K562 (cell line): ENCODE results near the gene GNAL. TPM values are rescaled to one million over a fixed set of nuclear protein-coding genes. Genes with fewer than 3 reads are reported as not detected.

ENCODE experiments used
- ATAC-seq: fragments of 200-7000 bp; cut with Tn5 transposase; 3 replicates; pipeline ENCODE4 v1.9.1; 2020; ENCODE audit warnings: moderate library complexity
- BruUV-seq: library from RNA; stranded (reverse); fragments of 400-500 nt; replicated peaks from 2 replicates; lab custom pipeline; 2021; lab: Mats Ljungman, UMichigan
- CTCF ChIA-PET: fragments of 300-600 bp; formaldehyde crosslinking; extraction: SDS; loops from one replicate; lab custom pipeline; 2021; ENCODE audit warnings: low intra/inter-chr PET ratio; lab: Yijun Ruan, JAX
- POLR2A ChIA-PET: fragments of 300-600, 350-650 bp; sonication (Branson Sonifier 250); formaldehyde crosslinking; extraction: SDS; loops from one replicate; lab custom pipeline; 2021; ENCODE audit warnings: antibody characterized with exemption, inconsistent platforms; lab: Yijun Ruan, JAX
- DNase-seq, 4 experiments: peaks; one replicate each; pipeline versions ENCODE4 v3.0.0 to v3.0.0-alpha.2; 2011 to 2018; ENCODE audit warnings: low spot score in 3 of 4, mixed read lengths in 3 of 4; ENCODE audit errors: extremely low read depth in 1 of 4
- FAIRE-seq: peaks from 2 replicates; lab custom pipeline; 2011; peaks lifted over from hg19 to GRCh38; lab: Jason Lieb, UNC
- H2AFZ ChIP-seq: 2 replicates; pipeline ENCODE4 v1.6.0; 2011; ENCODE audit warnings: low read depth, low read length, control low read depth, inconsistent platforms
- H3K27ac ChIP-seq: fragments of 200-600 bp; 3 replicates; pipeline ENCODE4 v1.8.0; 2011; ENCODE audit warnings: low read depth, mild to moderate bottlenecking, control low read depth, inconsistent platforms, low read length, moderate library complexity, mixed read lengths; ENCODE audit errors: extremely low read depth
- H3K27me3 ChIP-seq, 2 experiments: fragments of 300-600 bp in 1 of 2; 2 replicates in 1 of 2; 3 replicates in 1 of 2; pipeline versions ENCODE4 v1.6.0 to v1.8.0; 2011; ENCODE audit warnings: inconsistent platforms in 2 of 2, low read length in 2 of 2, mild to moderate bottlenecking in 1 of 2, mixed read lengths in 1 of 2, moderate library complexity in 1 of 2; ENCODE audit not compliant: control insufficient read depth in 2 of 2, insufficient read depth in 2 of 2
- H3K36me3 ChIP-seq: fragments of 300-600 bp; 3 replicates; pipeline ENCODE4 v1.8.0; 2011; ENCODE audit warnings: mild to moderate bottlenecking, low read length, inconsistent platforms; ENCODE audit not compliant: control insufficient read depth, insufficient read depth
- H3K4me1 ChIP-seq, 2 experiments: fragments of 200-600 bp in 1 of 2; replicated peaks in 1 of 2; 2 replicates in 1 of 2; 3 replicates in 1 of 2; pipeline versions ENCODE4 v1.5.1 to v1.8.0; 2011; ENCODE audit warnings: inconsistent platforms in 2 of 2, low read length in 2 of 2, mild to moderate bottlenecking in 1 of 2, mixed read lengths in 1 of 2, moderate library complexity in 1 of 2; ENCODE audit not compliant: control insufficient read depth in 2 of 2, insufficient read depth in 2 of 2
- H3K4me2 ChIP-seq: 2 replicates; pipeline ENCODE4 v1.6.1; 2011; ENCODE audit warnings: low read length, control low read depth, inconsistent platforms, mixed read lengths; ENCODE audit not compliant: insufficient read depth
- H3K4me3 ChIP-seq: fragments of 200-600 bp; sonication (generic), shearing (Covaris generic); 2 replicates; pipeline ENCODE4 v1.5.1; 2016; ENCODE audit warnings: control low read depth, inconsistent platforms
- H3K79me2 ChIP-seq: fragments of 200-600 bp; 3 replicates; pipeline ENCODE4 v1.8.0; 2011; ENCODE audit warnings: low read length, inconsistent platforms; ENCODE audit not compliant: control insufficient read depth, insufficient read depth
- H3K9ac ChIP-seq, 2 experiments: 2 replicates each; pipeline versions ENCODE4 v1.6.0 to v1.6.1; 2011; ENCODE audit warnings: low read depth in 2 of 2, low read length in 2 of 2, control low read depth in 1 of 2, inconsistent platforms in 1 of 2, mild to moderate bottlenecking in 1 of 2, mixed read lengths in 1 of 2; ENCODE audit not compliant: insufficient read depth in 1 of 2
- H3K9me1 ChIP-seq: one replicate; pipeline ENCODE4 v1.6.0; 2011; ENCODE audit warnings: inconsistent platforms, mild to moderate bottlenecking, low read length, moderate library complexity; ENCODE audit not compliant: control insufficient read depth, insufficient read depth
- H3K9me3 ChIP-seq: replicated peaks from 2 replicates; pipeline ENCODE4 v1.5.1; 2011; ENCODE audit warnings: low read depth, low read length, inconsistent platforms; ENCODE audit not compliant: control insufficient read depth, insufficient read depth
- H4K20me1 ChIP-seq: replicated peaks from 2 replicates; pipeline ENCODE4 v1.6.1; 2011; ENCODE audit warnings: low read length, inconsistent platforms, mixed read lengths; ENCODE audit not compliant: control insufficient read depth, insufficient read depth
- BACH1 ChIP-seq: fragments of 200-800 bp; sonication (Bioruptor generic); IDR thresholded peaks from 2 replicates; pipeline ENCODE4 v1.6.1; 2016; ENCODE audit warnings: missing genetic modification characterization, missing compliant biosample characterization
- MTA2 ChIP-seq: fragments of 450-650 bp; IDR thresholded peaks from 2 replicates; pipeline ENCODE4 v1.6.1; 2016; ENCODE audit warnings: low read depth
- TCF3 ChIP-seq: sonication (generic); formaldehyde crosslinking; IDR thresholded peaks from 2 replicates; pipeline ENCODE4 v1.4.0; 2020; ENCODE audit warnings: mild to moderate bottlenecking, missing genetic modification reagents
- ZBED1 ChIP-seq: IDR thresholded peaks from 2 replicates; pipeline ENCODE4 v1.6.1; 2014
- ZNF717 ChIP-seq: fragments of 250-450 bp; sonication (Bioruptor Pico); IDR thresholded peaks from 2 replicates; pipeline ENCODE4 v1.5.0; 2021
- WGBS: fragments of 100-300 bp; shearing (Covaris generic); methylation state at CpG from one replicate; pipeline ENCODE4 v1.1.6; 2016; ENCODE audit warnings: low coverage, mixed read lengths; ENCODE audit not compliant: insufficient coverage; ENCODE audit errors: missing lambda C conversion rate; 5-methylcytosine and 5-hydroxymethylcytosine counted together
- in situ Hi-C: fragments of 300-500 bp; cut with MboI; formaldehyde crosslinking; loops from 4 replicates; pipeline ENCODE4 v1.15.0; 2018; ENCODE audit warnings: inconsistent platforms, mixed read lengths
- intact Hi-C: fragments of 100-400 bp; cut with micrococcal nuclease; formaldehyde crosslinking; loops from 2 replicates; pipeline ENCODE4 v1.14.2; 2022
- polyA plus RNA-seq, 8 experiments: library from polyadenylated mRNA; depleted of rRNA in 4 of 8; stranded (reverse) in 5 of 8; unstranded in 3 of 8; fragments of >200 nt; fragmentation: Nextera tagmentation in 2 of 8; fragmentation: Illumina TruSeq in 1 of 8; extraction: Ambion mirVana in 2 of 8; extraction: Trizol in 1 of 8; gene quantifications; 2 replicates each; pipeline versions ENCODE4 v1.2.1 to v1.2.3, GENCODE V29; 2011 to 2014; ENCODE audit warnings: inconsistent platforms in 1 of 8, missing spikeins in 1 of 8
- total RNA-seq, 7 experiments: library from RNA; depleted of rRNA in 6 of 7; stranded (reverse); fragments of >200 nt in 6 of 7; fragmentation: Illumina TruSeq in 2 of 7; extraction: Trizol in 2 of 7; gene quantifications; 2 replicates each; pipeline versions ENCODE4 v1.2.1 to v1.2.3, GENCODE V29; 2011 to 2021; ENCODE audit warnings: low replicate concordance in 1 of 7
- TF ChIP-seq, protein P1 (sequence below), 3 experiments: fragments of 200-800 bp in 1 of 3; fragments of 250-450 bp in 1 of 3; fragments of 450-650 bp in 1 of 3; sonication (Bioruptor Pico) in 1 of 3; sonication (Bioruptor generic) in 1 of 3; formaldehyde crosslinking in 1 of 3; IDR thresholded peaks; 2 replicates each; pipeline versions ENCODE4 v1.6.1 to v1.8.0; 2016 to 2022; ENCODE audit warnings: mild to moderate bottlenecking in 2 of 3, missing genetic modification characterization in 2 of 3, missing compliant biosample characterization in 1 of 3, moderate library complexity in 1 of 3

The GNAL gene
- total and polyA plus RNA-seq, 9 of the 15 experiments (the other 6 are each of a cell fraction or from before 2014, with no cell fraction given), result under 0.01 to 0.10 (median 0.01) TPM; not detected in 5

DNA sequence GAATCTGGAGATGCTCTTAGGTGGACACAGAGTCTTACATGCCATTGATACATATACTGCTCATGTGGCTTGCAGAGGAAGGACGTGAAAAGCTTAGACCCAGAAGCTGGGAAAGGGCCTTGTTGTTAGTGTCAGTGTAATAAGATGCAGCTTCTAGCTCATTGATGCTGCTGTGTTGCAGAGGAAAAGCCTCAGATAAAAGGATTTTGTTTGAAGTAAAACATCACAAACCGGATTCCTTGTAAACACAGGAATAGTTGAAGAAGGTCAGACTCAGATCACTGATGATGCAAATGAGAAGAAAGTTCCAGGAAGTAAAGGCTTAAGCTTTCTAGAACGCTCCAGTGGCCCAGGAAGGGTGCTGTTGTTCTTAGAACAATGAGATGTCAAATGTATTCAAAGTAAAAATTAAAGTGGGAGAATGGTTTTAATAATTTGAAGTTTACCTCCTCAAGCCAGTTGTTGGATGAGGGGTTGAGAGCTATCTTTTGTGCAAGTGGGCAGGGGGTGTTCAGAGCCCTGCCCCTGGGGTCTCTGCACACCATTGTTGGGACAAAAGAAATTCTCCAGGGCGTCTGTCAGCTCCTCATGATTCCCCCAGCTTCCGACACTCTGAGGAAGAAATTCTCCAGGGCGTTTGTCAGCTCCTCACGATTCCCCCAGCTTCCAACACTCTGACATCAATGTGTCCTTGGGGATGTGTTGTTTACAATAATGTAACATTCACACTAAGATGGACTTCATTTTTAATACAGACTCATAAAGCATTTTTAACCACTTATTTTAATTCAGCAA, 100.8 kb downstream of the GNAL start:
- ChIA-PET CTCF (no interaction called here), POLR2A (interaction anchor here (1.0 to 1.1 kb wide), 2 partner anchors 12 to 52 kb away, joined by 3 to 4 read pairs; no protein-coding TSS in a partner anchor)
- ATAC-seq (peak; percentile 42; the same call in 2 of the 3 replicates), FAIRE-seq (peak; percentile 46), DNase-seq (no peak)
- Histone ChIP-seq H4K20me1 (no peaks in the 10 kb centered on the region), H3K9me3 (no peaks in the 10 kb centered on the region), H3K79me2 (no peaks in the 10 kb centered on the region), H3K27me3 (peaks cover 16 to 22% of the 10 kb centered on the region in 2 experiments; a peak in 3 of 5 replicates), H3K4me2 (no peak overlapping the region), H3K9ac (no peak overlapping the region), H3K4me3 (no peak overlapping the region), H3K27ac (no peak overlapping the region), H3K4me1 (no peaks in the 10 kb centered on the region), H3K36me3 (no peaks in the 10 kb centered on the region), H3K9me1 (no peaks in the 10 kb centered on the region), H2AFZ (no peak overlapping the region)
- in situ Hi-C loops, result no loop called here
- TF ChIP-seq MTA2 (no peak), BACH1 (tag) (no peak), ZBED1 (no peak)
- 6% methylated on average over 7 of the region's 7 CpGs for WGBS
- BruUV-seq, result no TSS peak
- intact Hi-C loops, result no loop called here

DNA sequence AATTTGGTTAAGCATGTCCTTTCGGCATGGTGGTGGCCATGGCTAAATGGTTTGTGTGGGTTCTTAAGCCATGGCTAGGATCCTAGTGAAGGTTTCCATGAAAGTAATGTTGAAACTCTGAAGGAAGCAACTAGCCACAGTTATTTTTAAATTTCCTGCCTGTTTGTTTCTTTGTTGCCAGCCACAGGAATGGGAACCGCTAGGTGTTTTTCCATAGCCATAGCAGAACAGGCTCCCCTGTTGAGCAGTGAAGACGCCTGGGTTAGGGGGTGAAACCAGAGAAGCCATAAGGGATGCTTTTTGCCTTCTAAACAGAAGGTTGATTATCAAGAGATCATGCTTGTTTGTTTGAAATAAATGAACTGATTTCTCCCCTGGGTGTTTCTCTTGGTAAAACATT, 102.1 kb downstream of the GNAL start:
- no peak overlapping the region for H3K9ac ChIP-seq
- H3K9me3 ChIP-seq, result no peaks in the 10 kb centered on the region
- no peak for FAIRE-seq
- ChIA-PET POLR2A (interaction anchor here (0.9 to 1.4 kb wide), 2 partner anchors 10 to 87 kb away, joined by 3 to 7 read pairs; no protein-coding TSS in a partner anchor), CTCF (no interaction called here)
- no peak overlapping the region for H3K4me2 ChIP-seq
- no peaks in the 10 kb centered on the region for H3K79me2 ChIP-seq
- no peaks in the 10 kb centered on the region for H4K20me1 ChIP-seq
- H3K27me3 ChIP-seq, result peaks cover 12 to 15% of the 10 kb centered on the region in 2 experiments; a peak in 3 of 5 replicates
- H3K4me3 ChIP-seq, result no peak overlapping the region
- no peaks in the 10 kb centered on the region for H3K9me1 ChIP-seq
- no peak for DNase-seq
- 10% methylated on average over 3 of the region's 3 CpGs for WGBS
- no TSS peak for BruUV-seq
- TF ChIP-seq TCF3 (CRISPR knock-in tag) (no peak), ZNF717 (CRISPR knock-in tag) (no peak)
- TF ChIP-seq, protein P1, sequence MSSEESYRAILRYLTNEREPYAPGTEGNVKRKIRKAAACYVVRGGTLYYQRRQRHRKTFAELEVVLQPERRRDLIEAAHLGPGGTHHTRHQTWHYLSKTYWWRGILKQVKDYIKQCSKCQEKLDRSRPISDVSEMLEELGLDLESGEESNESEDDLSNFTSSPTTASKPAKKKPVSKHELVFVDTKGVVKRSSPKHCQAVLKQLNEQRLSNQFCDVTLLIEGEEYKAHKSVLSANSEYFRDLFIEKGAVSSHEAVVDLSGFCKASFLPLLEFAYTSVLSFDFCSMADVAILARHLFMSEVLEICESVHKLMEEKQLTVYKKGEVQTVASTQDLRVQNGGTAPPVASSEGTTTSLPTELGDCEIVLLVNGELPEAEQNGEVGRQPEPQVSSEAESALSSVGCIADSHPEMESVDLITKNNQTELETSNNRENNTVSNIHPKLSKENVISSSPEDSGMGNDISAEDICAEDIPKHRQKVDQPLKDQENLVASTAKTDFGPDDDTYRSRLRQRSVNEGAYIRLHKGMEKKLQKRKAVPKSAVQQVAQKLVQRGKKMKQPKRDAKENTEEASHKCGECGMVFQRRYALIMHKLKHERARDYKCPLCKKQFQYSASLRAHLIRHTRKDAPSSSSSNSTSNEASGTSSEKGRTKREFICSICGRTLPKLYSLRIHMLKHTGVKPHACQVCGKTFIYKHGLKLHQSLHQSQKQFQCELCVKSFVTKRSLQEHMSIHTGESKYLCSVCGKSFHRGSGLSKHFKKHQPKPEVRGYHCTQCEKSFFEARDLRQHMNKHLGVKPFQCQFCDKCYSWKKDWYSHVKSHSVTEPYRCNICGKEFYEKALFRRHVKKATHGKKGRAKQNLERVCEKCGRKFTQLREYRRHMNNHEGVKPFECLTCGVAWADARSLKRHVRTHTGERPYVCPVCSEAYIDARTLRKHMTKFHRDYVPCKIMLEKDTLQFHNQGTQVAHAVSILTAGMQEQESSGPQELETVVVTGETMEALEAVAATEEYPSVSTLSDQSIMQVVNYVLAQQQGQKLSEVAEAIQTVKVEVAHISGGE (CRISPR knock-in tag; IDR thresholded peaks at IDR 0.05), result no peak
- ATAC-seq, result no peak
- H3K36me3 ChIP-seq, result no peaks in the 10 kb centered on the region
- no peak overlapping the region for H3K27ac ChIP-seq
- intact Hi-C loops (no loop called here), in situ Hi-C loops (no loop called here)
- no peak overlapping the region for H2AFZ ChIP-seq
- H3K4me1 ChIP-seq, result no peaks in the 10 kb centered on the region
